GF-D8 (cell line): ENCODE data around the gene RPL3.

Experiments
- DNase-seq: peaks from one replicate; lab custom pipeline; 2025; lab: John Stamatoyannopoulos, UW

The RPL3 gene

GRCh38 chr22:39282645-39283321 lies 36.6 kb downstream of the RPL3 start:
- DNase-seq: no peak

GRCh38 chr22:39281126-39281525 lies 38.3 kb downstream of the RPL3 start:
- no peak for DNase-seq

- DNase-seq: no peak
Measured at GRCh38 chr22:39280250-39280649, 39.2 kb downstream of the RPL3 start.

GRCh38 chr22:39279170-39279850 lies 40.1 kb downstream of the RPL3 start:
- no peak for DNase-seq

- no peak for DNase-seq
Measured at GRCh38 chr22:39278040-39278439, 41.4 kb downstream of the RPL3 start.

- DNase-seq: no peak
Measured at GRCh38 chr22:39277142-39277607, 42.2 kb downstream of the RPL3 start.

GRCh38 chr22:39276440-39277141 lies 42.8 kb downstream of the RPL3 start:
- no peak for DNase-seq

GRCh38 chr22:39275814-39276439 lies 43.5 kb downstream of the RPL3 start:
- DNase-seq: no peak

GRCh38 chr22:39273950-39274887 lies 45.2 kb downstream of the RPL3 start:
- DNase-seq: no peak

- DNase-seq: no peak
Measured at GRCh38 chr22:39270792-39271191, 48.6 kb downstream of the RPL3 start.

GRCh38 chr22:39270280-39270679 lies 49.1 kb downstream of the RPL3 start:
- no peak for DNase-seq

- no peak for DNase-seq
Measured at GRCh38 chr22:39269095-39269790, 50.2 kb downstream of the RPL3 start.

- no peak for DNase-seq
Measured at GRCh38 chr22:39268645-39269044, 50.8 kb downstream of the RPL3 start.

- DNase-seq: no peak
Measured at GRCh38 chr22:39267974-39268373, 51.4 kb downstream of the RPL3 start.

- no peak for DNase-seq
Measured at GRCh38 chr22:39266398-39267030, 52.9 kb downstream of the RPL3 start.

- DNase-seq: no peak
Measured at GRCh38 chr22:39265143-39265886, 54.1 kb downstream of the RPL3 start.

GRCh38 chr22:39264349-39265038 lies 54.9 kb downstream of the RPL3 start:
- no peak for DNase-seq

- DNase-seq: no peak
Measured at GRCh38 chr22:39263626-39264348, 55.6 kb downstream of the RPL3 start.
